ENCODE results near the gene MAGI1.

Gene MAGI1

GRCh38 chr3:65856907-65857306 is 181.8 kb downstream of the MAGI1 start:
- no peak overlapping the region for H3K27ac ChIP-seq
- intact Hi-C loops (cut with DNase I; ENCODE audit: low total_unique reads) = no loop called here
- DNase-seq = no peak
- no peak for TF ChIP-seq CTCF (IDR thresholded peaks at IDR 0.05)
- H3K36me3 ChIP-seq = no peaks in the 10 kb centered on the region
- H3K4me1 ChIP-seq = peaks cover 0 to 21% (median 4%) of the 10 kb centered on the region in 4 donors
- no peak overlapping the region for H3K4me3 ChIP-seq
- H3K9me3 ChIP-seq = no peaks in the 10 kb centered on the region
- no peaks in the 10 kb centered on the region for H3K27me3 ChIP-seq

- intact Hi-C loops (cut with DNase I; ENCODE audit: low total_unique reads) = no loop called here
- H3K9me3 ChIP-seq = no peaks in the 10 kb centered on the region
- H3K27ac ChIP-seq = no peak overlapping the region
- peak in 1 of 2 donors; percentile 31 for DNase-seq
- H3K4me1 ChIP-seq = peaks cover 0 to 21% (median 5%) of the 10 kb centered on the region in 4 donors
- H3K36me3 ChIP-seq = no peaks in the 10 kb centered on the region
- no peak overlapping the region for H3K4me3 ChIP-seq
- no peak for TF ChIP-seq CTCF (IDR thresholded peaks at IDR 0.05)
- H3K27me3 ChIP-seq = no peaks in the 10 kb centered on the region
Observed at GRCh38 chr3:65855370-65856100, 183.2 kb downstream of the MAGI1 start.

- Histone ChIP-seq H3K4me3 (no peak overlapping the region), H3K9me3 (no peaks in the 10 kb centered on the region), H3K36me3 (no peaks in the 10 kb centered on the region), H3K4me1 (peaks cover 0 to 21% (median 5%) of the 10 kb centered on the region in 4 donors), H3K27me3 (no peaks in the 10 kb centered on the region), H3K27ac (no peak overlapping the region)
- no peak for TF ChIP-seq CTCF (IDR thresholded peaks at IDR 0.05)
- no peak for DNase-seq
- intact Hi-C loops (cut with DNase I; ENCODE audit: low total_unique reads) = no loop called here
Observed at GRCh38 chr3:65854606-65855304, 184.0 kb downstream of the MAGI1 start.

- no peak overlapping the region for H3K27ac ChIP-seq
- intact Hi-C loops (cut with DNase I; ENCODE audit: low total_unique reads) = no loop called here
- no peaks in the 10 kb centered on the region for H3K36me3 ChIP-seq
- H3K27me3 ChIP-seq = no peaks in the 10 kb centered on the region
- H3K9me3 ChIP-seq = no peaks in the 10 kb centered on the region
- peaks cover 0 to 11% (median 6%) of the 10 kb centered on the region in 4 donors for H3K4me1 ChIP-seq
- H3K4me3 ChIP-seq = no peak overlapping the region
- no peak for DNase-seq
- no peak for TF ChIP-seq CTCF (IDR thresholded peaks at IDR 0.05)
Observed at GRCh38 chr3:65851827-65852226, 186.9 kb downstream of the MAGI1 start.

GRCh38 chr3:65850261-65850660 is 188.5 kb downstream of the MAGI1 start:
- H3K36me3 ChIP-seq = no peaks in the 10 kb centered on the region
- peaks cover 0 to 9% (median 8%) of the 10 kb centered on the region in 4 donors for H3K4me1 ChIP-seq
- no peaks in the 10 kb centered on the region for H3K27me3 ChIP-seq
- no peaks in the 10 kb centered on the region for H3K9me3 ChIP-seq
- no peak for DNase-seq
- no peak overlapping the region for H3K4me3 ChIP-seq
- H3K27ac ChIP-seq = no peak overlapping the region
- intact Hi-C loops (cut with DNase I; ENCODE audit: low total_unique reads) = no loop called here
- TF ChIP-seq CTCF (IDR thresholded peaks at IDR 0.05) = no peak

Measured in tibial artery (tissue), 4 donors.